ENCODE data around the gene SLC38A7.

DNA sequence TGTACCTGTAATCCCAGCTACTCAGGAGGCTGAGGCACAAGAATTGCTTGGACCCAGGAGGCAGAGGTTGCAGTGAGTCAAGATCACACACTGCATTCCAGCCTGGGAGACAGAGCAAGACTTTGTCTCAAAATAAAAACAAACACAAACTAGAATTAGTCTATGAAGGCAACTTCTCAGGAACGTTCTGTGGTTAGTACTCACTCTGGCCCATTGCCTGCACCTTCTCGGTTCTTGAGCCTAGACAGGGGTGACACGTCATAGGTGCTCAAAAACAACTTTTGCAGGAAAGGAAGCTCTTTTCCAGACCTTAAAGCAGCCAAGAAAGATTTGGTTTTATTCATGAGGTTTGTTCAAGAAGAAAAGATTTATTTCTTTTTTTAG, 32.6 kb downstream of the SLC38A7 start:
- TF ChIP-seq, protein P1, sequence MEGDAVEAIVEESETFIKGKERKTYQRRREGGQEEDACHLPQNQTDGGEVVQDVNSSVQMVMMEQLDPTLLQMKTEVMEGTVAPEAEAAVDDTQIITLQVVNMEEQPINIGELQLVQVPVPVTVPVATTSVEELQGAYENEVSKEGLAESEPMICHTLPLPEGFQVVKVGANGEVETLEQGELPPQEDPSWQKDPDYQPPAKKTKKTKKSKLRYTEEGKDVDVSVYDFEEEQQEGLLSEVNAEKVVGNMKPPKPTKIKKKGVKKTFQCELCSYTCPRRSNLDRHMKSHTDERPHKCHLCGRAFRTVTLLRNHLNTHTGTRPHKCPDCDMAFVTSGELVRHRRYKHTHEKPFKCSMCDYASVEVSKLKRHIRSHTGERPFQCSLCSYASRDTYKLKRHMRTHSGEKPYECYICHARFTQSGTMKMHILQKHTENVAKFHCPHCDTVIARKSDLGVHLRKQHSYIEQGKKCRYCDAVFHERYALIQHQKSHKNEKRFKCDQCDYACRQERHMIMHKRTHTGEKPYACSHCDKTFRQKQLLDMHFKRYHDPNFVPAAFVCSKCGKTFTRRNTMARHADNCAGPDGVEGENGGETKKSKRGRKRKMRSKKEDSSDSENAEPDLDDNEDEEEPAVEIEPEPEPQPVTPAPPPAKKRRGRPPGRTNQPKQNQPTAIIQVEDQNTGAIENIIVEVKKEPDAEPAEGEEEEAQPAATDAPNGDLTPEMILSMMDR (IDR thresholded peaks at IDR 0.05): no peak
- TF ChIP-seq POLR2A (IDR thresholded peaks at IDR 0.05): no peak
